Esophagus squamous epithelium (tissue), 5 donors: ENCODE data around the gene PGLYRP1. TPM values are rescaled to one million over a fixed set of nuclear protein-coding genes. Genes with fewer than 3 reads are reported as not detected.

ENCODE experiments used
- DNase-seq: peaks from one replicate; lab custom pipeline; 2025; lab: John Stamatoyannopoulos, UW
- H3K27ac ChIP-seq, 4 donors: fragments of 200-600 bp; sonication (generic); one replicate each; pipeline ENCODE4 v1.5.1; 2016 to 2019; ENCODE audit warnings: mild to moderate bottlenecking in 1 of 4
- H3K27me3 ChIP-seq, 4 donors: fragments of 200-600 bp; sonication (generic); 1 replicate in 3 of 4; 2 replicates in 1 of 4; pipeline versions ENCODE4 v1.5.1 to v1.6.0; 2017 to 2021; ENCODE audit warnings: antibody characterized with exemption in 1 of 4
- H3K36me3 ChIP-seq, 3 donors: fragments of 200-600 bp; sonication (generic); one replicate each; pipeline ENCODE4 v1.5.1; 2016 to 2019
- H3K4me1 ChIP-seq, 3 donors: fragments of 200-600 bp; sonication (generic); one replicate each; pipeline ENCODE4 v1.5.1; 2017 to 2019
- H3K4me3 ChIP-seq, 4 donors: fragments of 200-600 bp; sonication (generic); 1 replicate in 3 of 4; 2 replicates in 1 of 4; pipeline ENCODE4 v1.5.1; 2016 to 2019; ENCODE audit warnings: mild to moderate bottlenecking in 2 of 4, moderate library complexity in 1 of 4
- H3K9me3 ChIP-seq, 3 donors: fragments of 200-600 bp; sonication (generic); one replicate each; pipeline ENCODE4 v1.5.1; 2016 to 2019
- POLR2A ChIP-seq, 4 donors: fragments of 450-650 bp; IDR thresholded peaks; one replicate each; pipeline ENCODE4 v1.6.1; 2017; ENCODE audit warnings: antibody characterized with exemption in 4 of 4, mild to moderate bottlenecking in 4 of 4, moderate library complexity in 3 of 4
- WGBS, 2 donors: methylation state at CpG; one replicate each; pipeline ENCODE4 v1.1.5; 2018; 5-methylcytosine and 5-hydroxymethylcytosine counted together
- intact Hi-C: fragments of 100-400 bp; cut with DNase I; formaldehyde crosslinking; loops from one replicate; pipeline ENCODE4 v1.15.0; 2022
- total RNA-seq, 4 donors: library from RNA; depleted of rRNA; stranded (reverse); fragments of >200 nt; gene quantifications; one replicate each; pipeline ENCODE4 v1.1.0, GENCODE V29; 2016
- TF ChIP-seq, protein P1 (sequence below), 6 experiments: fragments of 450-650 bp in 4 of 6; fragments of 200-600 bp in 2 of 6; sonication (generic) in 2 of 6; IDR thresholded peaks; one replicate each; pipeline ENCODE4 v1.5.1; 2016 to 2019; ENCODE audit warnings: antibody characterized with exemption in 6 of 6, mild to moderate bottlenecking in 4 of 6, moderate library complexity in 4 of 6
- donor health status: DM: yes; HTN: yes; CAD: no.

Gene PGLYRP1
- total RNA-seq, 4 donors from 2014 or later, result not detected

DNA sequence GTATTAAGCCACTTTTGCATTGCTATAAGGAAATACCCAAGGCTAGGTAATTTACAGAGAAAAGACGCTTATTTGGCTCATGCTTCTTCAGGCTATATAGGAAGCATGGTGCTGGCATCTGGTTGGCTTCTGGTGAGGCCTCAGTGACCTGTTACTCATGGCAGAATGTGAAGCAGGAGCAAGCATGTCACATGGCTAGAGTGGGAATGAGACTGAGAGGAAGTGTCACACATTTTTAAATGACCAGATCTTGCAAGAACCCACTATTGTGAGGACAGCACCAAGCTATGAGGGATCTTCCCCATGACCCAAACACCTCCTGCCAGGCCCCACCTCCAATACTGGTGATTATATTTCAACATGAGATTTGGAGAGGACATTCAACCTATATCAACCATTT lies 43.6 kb upstream of the PGLYRP1 start:
- Histone ChIP-seq H3K27ac (no peak overlapping the region), H3K4me1 (peaks cover 0 to 48% (median 9%) of the 10 kb centered on the region in 3 donors), H3K36me3 (no peaks in the 10 kb centered on the region), H3K9me3 (peaks cover 0 to 5% (median 0%) of the 10 kb centered on the region in 3 donors), H3K27me3 (peaks cover 0 to 79% (median 0%) of the 10 kb centered on the region in 4 donors), H3K4me3 (no peak overlapping the region)
- no peak for TF ChIP-seq POLR2A (IDR thresholded peaks at IDR 0.05)
- TF ChIP-seq, protein P1, sequence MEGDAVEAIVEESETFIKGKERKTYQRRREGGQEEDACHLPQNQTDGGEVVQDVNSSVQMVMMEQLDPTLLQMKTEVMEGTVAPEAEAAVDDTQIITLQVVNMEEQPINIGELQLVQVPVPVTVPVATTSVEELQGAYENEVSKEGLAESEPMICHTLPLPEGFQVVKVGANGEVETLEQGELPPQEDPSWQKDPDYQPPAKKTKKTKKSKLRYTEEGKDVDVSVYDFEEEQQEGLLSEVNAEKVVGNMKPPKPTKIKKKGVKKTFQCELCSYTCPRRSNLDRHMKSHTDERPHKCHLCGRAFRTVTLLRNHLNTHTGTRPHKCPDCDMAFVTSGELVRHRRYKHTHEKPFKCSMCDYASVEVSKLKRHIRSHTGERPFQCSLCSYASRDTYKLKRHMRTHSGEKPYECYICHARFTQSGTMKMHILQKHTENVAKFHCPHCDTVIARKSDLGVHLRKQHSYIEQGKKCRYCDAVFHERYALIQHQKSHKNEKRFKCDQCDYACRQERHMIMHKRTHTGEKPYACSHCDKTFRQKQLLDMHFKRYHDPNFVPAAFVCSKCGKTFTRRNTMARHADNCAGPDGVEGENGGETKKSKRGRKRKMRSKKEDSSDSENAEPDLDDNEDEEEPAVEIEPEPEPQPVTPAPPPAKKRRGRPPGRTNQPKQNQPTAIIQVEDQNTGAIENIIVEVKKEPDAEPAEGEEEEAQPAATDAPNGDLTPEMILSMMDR (IDR thresholded peaks at IDR 0.05), result no peak
- DNase-seq, result no peak
- 40 to 86% methylated on average over 1 of the region's 1 CpG for WGBS, 2 donors
- intact Hi-C loops, result no loop called here

DNA sequence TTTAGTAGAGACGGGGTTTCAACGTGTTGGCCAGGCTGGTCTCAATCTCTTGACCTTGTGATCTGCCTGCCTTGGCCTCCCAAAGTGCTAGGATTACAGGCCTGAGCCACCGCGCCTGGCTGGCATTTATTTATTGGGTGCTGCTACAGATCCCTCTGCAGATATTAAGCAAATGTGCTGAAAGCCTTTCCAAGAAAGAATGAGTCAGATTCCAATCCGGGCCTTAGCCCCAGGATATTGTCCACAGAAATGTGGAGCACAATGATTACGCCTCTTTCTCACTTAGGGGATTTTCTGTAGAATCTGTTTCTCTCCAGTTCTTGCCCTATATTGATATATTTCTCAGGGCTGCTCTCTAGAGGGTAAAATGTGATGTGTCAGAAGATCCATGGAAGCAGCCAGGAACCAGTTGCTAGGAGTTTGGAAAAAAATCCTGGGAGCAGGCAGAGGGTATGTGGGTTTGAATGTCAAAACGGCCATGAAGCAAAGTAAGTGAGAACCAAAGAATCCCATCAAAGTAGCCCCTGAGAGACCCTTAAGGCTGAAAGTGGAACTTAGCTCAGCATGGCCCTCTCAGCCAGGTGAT lies 42.7 kb upstream of the PGLYRP1 start:
- TF ChIP-seq, protein P1 (IDR thresholded peaks at IDR 0.05), result no peak
- TF ChIP-seq POLR2A (IDR thresholded peaks at IDR 0.05), result no peak
- intact Hi-C loops, result no loop called here
- peaks cover 0 to 72% (median 0%) of the 10 kb centered on the region in 4 donors for H3K27me3 ChIP-seq
- H3K4me1 ChIP-seq, result peaks cover 0 to 43% (median 9%) of the 10 kb centered on the region in 3 donors
- no peak overlapping the region for H3K27ac ChIP-seq
- 19 to 38% methylated on average over 7 of the region's 7 CpGs for WGBS, 2 donors
- peaks cover 0 to 8% (median 0%) of the 10 kb centered on the region in 3 donors for H3K9me3 ChIP-seq
- no peaks in the 10 kb centered on the region for H3K36me3 ChIP-seq
- no peak for DNase-seq
- no peak overlapping the region for H3K4me3 ChIP-seq

DNA sequence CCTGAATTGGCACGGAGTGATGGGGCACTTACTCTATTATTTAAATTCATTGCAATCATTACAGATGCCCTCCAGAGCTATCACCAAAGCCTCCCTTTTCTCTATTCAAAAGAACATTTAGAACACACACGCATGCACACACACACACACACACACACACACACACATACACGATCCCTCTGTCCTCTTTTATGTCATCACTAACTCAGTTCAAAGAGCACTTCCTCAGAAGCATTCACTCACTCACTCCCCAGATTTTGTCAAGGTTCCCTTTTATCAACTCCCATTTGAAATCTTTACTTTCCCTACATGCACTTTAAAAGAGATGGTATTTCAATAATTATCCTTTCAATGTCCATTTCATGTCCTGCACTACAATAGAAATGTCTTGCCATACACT lies 40.3 kb upstream of the PGLYRP1 start:
- WGBS, 2 donors, result 69 to 84% methylated on average over 3 of the region's 3 CpGs
- Histone ChIP-seq H3K4me1 (peaks cover 0 to 19% (median 0%) of the 10 kb centered on the region in 3 donors), H3K36me3 (no peaks in the 10 kb centered on the region), H3K9me3 (peaks cover 0 to 8% (median 0%) of the 10 kb centered on the region in 3 donors), H3K27me3 (peaks cover 0 to 81% (median 0%) of the 10 kb centered on the region in 4 donors), H3K27ac (no peak overlapping the region), H3K4me3 (no peak overlapping the region)
- no peak for TF ChIP-seq POLR2A (IDR thresholded peaks at IDR 0.05)
- TF ChIP-seq, protein P1 (IDR thresholded peaks at IDR 0.05), result no peak
- DNase-seq, result no peak
- intact Hi-C loops, result no loop called here

DNA sequence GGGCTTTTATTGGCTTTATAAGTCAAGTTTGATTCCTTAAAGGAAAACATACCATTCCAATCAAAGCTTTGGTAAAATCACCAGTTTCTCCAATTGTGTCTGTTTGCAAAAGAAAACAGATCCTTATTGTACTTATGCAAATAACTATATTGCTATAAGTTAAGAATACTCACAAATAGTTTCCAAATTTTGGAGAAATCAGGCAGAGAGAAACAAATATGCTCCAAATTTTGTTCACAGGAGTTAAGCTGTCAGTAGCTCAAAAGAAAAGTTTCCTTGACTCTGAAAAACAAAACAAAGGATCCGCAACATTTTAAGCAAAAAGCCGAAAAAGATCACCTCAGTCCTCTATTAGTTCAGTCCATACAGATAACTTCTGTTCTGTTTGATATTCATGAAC lies 37.2 kb upstream of the PGLYRP1 start:
- H3K9me3 ChIP-seq, result peaks cover 0 to 8% (median 0%) of the 10 kb centered on the region in 3 donors
- no peak for DNase-seq
- peaks cover 0 to 4% (median 0%) of the 10 kb centered on the region in 3 donors for H3K4me1 ChIP-seq
- no peaks in the 10 kb centered on the region for H3K36me3 ChIP-seq
- TF ChIP-seq, protein P1 (IDR thresholded peaks at IDR 0.05), result no peak
- TF ChIP-seq POLR2A (IDR thresholded peaks at IDR 0.05), result no peak
- peaks cover 0 to 84% (median 0%) of the 10 kb centered on the region in 4 donors for H3K27me3 ChIP-seq
- intact Hi-C loops, result no loop called here
- 89 to 95% methylated on average over 2 of the region's 2 CpGs for WGBS, 2 donors
- no peak overlapping the region for H3K27ac ChIP-seq
- H3K4me3 ChIP-seq, result no peak overlapping the region

DNA sequence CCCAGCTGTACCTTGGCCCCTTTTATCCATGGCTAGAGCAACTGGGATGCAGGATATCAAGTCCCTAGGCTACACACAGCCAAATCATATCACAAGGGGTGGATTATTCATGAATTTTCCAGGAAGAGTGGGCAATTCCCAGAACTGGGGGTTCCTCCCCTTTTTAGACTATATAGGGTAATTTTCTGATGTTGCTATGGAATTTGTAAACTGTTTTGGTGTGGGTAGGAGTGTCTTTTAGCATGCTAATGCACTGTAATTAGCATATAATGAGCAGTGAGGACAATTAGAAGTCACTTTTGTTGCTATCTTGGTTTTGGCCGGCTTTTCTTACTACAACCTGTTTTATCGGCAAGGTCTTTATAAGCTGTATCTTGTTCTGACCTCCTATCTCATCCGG lies 35.9 kb upstream of the PGLYRP1 start:
- DNase-seq, result no peak
- TF ChIP-seq POLR2A (IDR thresholded peaks at IDR 0.05), result no peak
- TF ChIP-seq, protein P1 (IDR thresholded peaks at IDR 0.05), result no peak
- Histone ChIP-seq H3K4me1 (peaks cover 0 to 4% (median 0%) of the 10 kb centered on the region in 3 donors), H3K4me3 (no peak overlapping the region), H3K27me3 (peaks cover 0 to 85% (median 0%) of the 10 kb centered on the region in 4 donors), H3K9me3 (peaks cover 0 to 8% (median 0%) of the 10 kb centered on the region in 3 donors), H3K36me3 (no peaks in the 10 kb centered on the region), H3K27ac (no peak overlapping the region)
- 79 to 91% methylated on average over 3 of the region's 3 CpGs for WGBS, 2 donors
- intact Hi-C loops, result no loop called here
